Anterior cingulate cortex (tissue), 58 donors: ENCODE data around the gene ASTL.

Experiments
- DNase-seq, 58 donors: peaks; one replicate each; lab custom pipeline; 2025; lab: John Stamatoyannopoulos, UW

Gene ASTL

DNA sequence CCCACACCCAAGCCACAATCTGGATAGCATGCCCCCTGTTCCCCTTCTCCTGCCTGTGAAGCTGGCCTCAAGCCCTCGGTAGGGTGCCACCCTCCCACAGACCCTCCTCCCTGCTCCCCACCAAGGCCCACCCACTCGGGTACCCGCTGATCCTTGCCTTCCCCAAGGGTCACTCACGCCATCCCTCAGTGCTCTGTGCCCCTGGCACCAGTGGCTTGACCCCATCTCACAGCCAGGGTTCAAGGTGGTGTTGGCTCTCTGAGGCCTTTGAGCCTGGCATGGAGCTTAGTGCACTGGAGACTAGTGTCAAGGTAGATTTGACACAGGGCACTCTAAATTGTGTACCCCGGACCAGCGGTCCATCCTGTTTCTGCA is 33.8 kb downstream of the ASTL start:
- no peak for DNase-seq

DNA sequence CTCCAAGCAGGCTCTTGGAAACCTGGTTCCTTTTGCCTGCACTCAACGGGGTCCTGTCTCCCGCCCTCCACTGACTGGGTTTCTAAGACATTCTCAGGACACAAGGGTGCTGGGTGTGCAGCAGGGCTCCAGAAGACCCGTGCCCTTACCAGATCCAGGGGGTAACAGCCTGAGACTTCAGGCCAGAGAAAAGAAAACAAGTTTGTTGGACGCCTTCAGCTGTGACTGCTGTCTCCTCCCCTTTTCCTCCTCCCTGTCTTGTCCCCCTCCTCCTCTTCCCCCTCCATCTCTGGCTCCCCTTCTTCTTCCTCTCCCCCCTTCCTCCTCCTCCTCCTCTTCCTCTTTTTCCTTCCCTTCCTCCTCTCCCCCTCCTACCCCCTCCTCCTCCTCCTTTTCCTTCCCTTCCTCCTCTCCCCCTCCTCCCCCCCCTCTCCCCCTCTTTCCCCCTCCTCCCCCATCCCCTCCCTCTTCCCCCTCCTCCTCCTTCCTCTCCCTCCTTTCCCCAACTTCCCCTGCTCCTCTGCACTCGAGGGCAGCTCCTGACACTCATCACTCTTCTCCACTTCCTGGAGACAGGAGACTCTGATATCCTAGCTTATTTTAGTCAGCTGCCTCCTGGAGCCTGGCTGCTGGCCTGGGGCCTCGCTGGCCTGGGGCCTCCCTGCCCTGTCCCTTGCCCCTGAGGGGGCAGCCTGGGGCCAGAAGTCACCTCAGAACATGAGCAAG is 34.4 kb downstream of the ASTL start:
- no peak for DNase-seq

DNA sequence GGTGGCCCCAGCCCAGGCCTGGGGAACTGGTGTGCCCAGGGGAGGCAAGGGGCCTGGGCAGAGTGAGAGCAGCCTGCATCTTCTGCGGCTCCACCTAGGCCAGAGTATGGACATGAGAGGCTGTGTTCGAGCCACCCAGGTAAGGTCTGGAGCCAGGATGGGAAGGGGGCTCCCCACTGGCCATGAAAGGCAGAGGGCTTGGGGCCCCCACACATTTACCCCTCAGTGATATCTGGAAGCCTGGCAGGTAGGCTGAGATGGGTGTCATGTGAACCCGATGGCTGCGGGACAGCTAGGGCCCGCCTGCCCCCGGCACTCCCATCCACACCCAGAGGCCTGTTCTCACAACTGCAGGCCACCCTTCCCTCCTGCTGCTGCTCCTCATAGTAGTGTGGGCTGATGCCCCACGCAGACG is 35.1 kb downstream of the ASTL start:
- DNase-seq: no peak

DNA sequence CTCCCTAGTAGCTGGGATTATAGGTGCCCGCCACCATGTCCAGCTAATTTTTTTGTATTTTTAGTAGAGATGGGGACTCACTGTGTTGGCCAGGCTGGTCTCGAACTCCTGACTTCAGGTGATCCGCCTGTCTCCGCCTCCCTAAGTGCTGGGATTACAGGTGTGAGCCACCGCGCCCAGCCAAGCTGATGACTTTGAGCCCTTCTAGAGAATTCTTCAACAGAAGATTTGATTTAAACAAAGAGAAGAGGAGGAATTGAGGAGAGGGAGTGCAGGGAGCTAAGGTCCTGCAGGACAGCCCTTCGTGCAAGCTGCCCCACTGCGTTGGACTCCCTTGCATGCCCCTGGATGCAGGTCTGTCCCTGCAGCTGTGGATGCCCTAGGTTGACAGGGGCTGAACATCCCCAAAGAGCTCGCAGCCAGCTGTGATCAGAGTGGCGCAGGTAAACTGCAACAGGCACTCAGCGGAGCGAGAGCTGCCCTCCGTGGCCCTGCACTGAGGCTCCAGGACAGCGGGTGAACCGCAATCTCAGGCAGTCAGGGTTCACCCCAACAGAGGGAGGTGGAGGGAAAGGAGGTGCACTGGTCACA is 35.6 kb downstream of the ASTL start:
- DNase-seq: no peak

DNA sequence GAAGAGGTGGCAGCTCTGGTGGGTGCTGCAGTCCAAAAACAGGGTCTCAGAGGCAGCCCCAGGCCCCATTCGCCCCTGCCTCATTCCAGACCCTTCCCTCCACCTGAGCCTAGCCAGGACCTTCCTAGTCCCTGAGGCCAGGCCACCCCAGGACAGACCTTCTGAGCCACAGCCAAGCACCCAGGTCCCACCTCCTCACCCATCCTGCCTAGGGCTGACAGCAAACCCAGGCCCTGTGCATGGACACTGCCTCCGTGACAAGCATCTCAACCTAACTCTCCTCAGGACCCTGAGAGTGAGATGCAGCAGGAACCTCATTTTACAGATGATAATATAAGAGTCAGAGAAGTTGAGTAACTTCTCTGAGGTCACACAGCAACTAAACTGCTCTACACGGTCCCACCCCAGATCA is 37.4 kb downstream of the ASTL start:
- no peak for DNase-seq

DNA sequence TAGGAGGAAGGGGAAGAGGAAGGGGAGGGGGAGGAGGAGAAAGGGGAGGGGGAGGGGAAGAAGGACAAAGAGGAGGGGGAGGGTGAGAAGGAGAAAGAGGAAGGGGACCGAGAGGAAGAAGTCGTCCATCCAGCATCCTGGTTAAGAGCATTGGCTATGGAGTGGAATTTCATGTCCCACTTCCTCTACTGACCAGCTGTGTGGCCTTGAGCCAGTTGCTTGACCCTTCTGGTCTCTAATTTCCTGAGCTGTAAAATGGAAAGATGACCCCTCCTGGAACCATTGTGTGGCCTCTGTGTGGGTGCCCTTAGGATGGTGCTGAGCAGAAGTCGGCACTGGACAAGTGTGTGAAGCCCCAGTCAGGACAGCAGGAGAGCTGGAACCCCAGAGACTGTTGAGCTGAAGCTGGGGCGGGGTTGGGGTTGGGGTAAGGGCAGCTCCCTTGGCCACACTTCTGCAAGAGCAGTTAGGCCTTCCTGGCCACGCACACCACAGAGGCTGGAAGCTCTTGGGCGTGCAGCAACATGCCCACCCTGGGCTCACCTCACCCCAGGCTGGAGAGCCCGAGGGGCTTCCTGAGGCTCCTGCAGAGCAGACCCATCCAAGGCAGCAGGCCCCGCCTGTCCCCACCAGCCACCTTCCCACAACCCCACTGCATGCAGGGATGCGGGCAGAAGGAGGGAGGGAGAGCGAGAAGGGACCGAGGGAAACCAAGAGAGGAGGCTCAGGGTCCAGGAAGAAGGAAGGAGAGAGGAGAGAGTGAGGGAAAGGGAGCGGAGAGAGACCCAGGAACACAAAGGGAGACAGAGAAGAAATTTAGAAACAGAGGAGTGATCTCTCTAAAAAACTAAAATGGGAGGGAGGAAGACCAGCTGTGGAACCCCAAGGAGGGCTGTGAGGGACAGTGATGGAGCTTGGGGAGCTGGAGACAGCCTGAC is 38.2 kb downstream of the ASTL start:
- DNase-seq: no peak

DNA sequence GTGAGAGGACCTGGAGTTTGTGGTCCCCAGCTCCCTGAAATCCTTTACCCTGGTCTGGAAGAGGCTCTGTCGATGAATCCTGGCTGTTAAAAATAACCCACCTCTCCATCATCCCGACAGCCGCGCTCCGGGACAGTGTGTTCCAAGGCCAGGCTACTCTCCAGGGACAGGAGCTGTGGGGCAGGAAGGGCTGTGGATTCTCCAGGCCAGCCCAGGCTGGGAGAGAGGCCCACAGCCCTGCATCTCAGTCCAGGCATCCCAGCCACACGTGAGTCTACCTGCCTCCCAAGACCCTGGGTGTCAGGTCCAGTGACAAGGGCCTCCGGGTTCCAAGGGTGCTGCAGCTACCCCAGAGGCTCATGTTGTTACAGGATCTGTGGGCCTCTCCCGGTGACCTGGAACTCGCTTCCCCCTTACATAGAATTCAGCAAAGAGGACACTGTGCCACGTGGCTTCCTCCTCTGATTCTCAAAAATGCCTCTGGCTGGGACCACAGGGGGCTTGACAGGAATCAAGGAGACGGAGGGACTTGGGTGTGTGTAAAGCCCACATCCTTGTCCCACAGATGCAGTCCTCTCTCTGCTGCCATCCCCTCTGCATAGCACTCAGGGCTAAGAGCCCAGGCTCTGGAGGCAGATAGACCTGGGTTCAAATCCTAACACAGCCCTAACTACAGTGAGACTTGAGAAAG is 39.3 kb downstream of the ASTL start:
- no peak for DNase-seq

DNA sequence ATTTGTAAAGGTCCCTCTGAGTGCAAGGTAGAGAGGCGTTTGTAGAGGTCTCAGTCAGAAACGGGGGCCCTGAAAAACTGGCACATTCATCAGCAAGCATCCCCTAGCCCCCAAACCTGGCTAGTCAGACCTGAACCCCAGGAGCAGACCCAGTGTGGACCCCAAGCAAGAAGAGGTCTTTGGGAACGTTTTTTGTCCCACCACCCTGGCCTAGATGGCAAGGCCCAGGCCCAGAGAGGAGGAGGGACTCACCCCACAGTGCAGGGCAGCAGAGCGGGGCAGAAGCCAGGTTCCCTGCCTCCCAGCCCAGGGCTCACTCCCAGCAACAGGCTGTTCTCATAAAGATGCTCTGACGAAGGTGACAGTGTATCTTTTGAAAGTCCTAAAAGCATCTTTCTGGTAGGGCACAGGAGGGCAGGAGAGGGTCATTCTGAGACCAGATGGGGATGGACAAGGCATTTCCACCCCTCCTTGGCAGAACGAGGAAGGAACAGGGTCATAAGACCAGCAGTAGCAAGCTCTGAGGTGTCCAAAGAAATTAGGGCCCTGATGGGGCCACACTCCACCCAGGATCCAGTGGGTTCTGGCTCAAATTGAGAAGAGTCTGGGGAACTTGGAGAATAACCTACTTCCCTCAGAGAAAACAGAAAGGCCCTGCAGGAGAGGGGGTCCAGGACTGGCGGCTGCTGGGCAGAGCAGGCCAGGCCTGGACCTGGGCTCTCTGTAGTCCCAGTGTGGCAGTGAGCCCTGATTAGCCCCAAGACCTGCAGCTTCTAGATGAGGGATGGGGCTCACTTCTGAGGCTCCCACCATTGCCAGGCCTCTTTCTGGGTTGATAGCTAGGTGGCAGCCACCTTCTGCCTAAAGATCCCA is 40.1 kb downstream of the ASTL start:
- DNase-seq: no peak

DNA sequence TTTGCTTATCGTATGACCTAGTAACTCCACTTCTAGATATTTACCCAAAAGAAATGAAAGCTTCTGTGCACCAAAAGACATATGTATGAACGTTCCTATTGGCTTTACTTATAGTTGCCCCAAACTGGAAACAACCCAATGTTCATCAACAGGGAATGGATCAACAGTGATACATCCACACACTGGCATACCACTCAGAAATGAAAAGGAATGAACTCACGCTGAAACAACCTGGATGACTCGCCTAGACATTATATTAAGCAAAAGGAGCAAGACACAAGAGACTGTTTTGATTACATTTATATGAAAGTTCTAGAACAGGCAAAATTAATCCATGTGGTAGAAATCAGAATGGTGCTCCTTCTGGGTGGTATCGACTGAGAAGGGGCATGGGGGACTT is 40.9 kb downstream of the ASTL start:
- DNase-seq: no peak

DNA sequence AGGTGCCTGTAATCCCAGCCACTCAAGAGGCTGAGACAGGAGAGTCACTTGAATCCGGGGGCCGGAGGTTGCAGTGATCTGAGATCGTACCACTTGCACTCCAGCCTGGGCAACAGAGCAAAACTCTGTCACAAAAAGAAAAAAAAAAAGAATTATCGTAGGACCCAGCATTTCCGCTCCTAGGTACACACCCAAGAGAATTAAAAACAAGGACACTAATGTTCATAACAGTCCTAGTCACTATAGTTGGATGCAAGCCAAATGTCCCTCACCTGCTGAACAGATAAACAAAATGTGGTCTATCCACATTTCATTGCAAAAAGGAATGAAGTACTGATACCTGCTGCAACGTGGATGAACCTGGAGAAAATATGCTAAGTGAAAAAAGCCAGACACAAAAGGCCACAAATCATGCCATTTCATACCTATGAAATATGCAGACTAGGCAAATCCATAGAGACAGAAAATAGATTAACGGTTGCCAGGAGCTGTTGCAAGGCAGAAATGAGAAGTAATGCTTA is 43.1 kb downstream of the ASTL start:
- no peak for DNase-seq

DNA sequence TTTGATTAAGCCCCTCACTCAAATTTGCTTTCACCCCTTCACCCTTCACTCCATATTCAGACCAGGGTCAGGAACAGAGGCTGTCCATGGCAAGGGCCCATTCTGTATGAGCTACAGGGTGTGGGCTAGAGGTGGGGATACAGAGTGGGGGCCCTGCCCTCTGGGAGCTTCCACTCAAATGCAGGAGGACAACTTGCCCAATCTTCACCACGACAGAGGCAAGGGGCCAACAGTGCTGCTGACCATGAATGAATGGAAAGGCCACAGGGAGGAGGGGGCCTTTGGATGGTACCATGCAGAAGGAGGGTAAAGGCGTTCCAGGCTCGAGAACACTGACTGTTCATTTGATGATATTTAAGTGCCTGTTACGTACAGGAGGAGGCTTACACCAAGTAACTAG is 44.8 kb downstream of the ASTL start:
- DNase-seq: no peak

DNA sequence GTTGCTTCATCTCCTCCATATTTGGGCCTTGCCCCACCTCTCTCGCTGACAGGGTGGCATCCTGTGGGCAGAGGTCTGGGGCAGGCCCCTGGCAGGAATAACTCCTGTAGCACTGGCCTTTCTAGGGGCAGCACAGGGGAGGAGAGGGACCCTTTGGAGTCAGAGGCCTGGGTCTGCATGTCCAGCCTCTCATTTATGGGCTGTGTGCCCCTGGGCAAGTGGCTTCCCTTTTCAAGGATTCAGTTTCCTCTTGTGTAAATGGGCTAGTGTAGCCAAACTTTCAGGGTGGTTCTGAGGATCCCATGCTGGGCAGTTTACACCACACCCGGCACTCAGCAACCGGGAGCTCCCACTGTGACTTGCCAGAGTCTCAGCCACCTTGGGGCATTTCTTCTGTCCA is 45.4 kb downstream of the ASTL start:
- DNase-seq: no peak

DNA sequence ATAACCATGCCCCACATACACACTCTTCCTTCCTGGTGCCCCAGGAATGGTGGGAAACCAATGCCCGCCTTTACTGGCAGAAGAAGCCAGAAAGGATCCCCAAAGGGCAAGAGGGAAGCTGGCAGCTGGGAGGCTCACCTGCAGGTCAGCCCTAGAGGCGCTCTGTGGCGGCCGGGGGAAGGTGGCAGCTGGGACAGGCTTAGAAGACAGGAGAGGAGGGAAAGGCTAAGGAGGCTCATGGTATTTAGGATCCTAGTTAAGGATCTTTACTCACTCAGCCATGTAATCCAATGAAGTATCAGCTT is 45.8 kb downstream of the ASTL start:
- DNase-seq: no peak

DNA sequence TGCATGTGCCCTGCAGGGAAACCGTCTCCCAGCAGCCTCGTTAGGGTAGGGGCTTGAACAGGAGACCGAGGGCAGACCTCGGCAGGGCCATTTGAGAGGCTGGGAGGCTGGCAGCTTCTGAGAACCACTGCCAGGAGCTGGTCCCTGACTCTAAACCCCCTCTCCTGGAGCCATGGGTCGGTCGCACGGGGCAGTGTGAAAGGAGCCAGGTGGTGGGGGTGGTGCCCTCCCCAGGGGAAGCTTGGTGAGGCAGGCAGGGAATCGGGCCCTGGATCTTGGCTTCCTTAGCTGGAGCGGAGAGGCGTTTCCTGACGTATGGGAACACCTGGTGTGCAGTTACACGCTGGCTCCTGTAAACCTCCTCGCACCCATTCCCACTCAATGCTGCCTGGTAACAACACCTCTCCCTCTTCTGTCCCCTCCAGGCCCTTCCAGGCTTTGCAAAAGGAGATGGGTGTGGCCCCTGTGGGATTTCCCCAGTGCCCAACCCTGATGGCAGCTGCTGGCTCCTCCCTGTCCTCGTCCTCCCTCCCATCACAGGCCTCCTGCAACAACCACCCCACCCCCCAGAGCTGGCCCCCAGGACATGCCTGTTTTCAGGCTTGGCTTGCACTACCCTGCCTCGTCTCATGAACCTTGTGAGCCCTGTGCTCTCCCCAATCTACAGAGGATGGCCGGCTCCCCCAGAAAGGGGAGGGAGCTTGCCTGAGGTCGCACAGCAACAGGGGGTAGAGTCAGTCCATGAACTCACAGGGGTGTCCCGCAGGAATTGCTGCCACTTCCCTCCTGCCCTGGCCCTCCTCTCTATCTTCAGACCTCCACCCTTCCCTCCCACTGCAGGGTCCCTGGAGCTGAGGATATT is 46.4 kb downstream of the ASTL start:
- no peak for DNase-seq

DNA sequence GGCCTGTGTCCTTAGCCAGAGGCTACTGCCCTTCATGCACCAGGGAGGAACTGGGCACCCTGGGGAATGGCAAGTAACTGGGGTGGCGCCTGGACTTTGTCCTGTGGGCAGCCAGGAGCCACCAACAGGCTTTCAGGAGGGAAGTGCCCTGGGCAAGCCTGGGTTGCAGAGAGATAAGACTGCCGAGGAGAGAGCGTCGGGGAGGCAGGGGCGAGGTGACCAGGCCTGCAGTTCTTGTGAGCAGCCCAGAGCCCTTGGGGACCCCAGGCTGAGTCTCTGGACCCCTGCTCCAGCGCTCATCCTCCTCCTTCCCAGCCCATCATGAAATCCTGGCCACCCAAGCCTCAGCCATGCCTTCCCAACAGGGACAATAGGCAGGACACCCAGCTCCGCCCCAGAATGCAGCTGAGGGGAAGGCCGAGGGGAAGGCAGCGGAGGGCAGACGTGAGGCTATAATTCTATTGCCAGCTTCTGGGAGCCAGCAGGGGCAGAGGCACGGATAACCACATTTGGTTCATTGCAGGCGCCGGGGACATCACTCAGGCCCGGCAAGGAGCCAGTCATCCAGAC is 47.1 kb downstream of the ASTL start:
- DNase-seq: no peak

DNA sequence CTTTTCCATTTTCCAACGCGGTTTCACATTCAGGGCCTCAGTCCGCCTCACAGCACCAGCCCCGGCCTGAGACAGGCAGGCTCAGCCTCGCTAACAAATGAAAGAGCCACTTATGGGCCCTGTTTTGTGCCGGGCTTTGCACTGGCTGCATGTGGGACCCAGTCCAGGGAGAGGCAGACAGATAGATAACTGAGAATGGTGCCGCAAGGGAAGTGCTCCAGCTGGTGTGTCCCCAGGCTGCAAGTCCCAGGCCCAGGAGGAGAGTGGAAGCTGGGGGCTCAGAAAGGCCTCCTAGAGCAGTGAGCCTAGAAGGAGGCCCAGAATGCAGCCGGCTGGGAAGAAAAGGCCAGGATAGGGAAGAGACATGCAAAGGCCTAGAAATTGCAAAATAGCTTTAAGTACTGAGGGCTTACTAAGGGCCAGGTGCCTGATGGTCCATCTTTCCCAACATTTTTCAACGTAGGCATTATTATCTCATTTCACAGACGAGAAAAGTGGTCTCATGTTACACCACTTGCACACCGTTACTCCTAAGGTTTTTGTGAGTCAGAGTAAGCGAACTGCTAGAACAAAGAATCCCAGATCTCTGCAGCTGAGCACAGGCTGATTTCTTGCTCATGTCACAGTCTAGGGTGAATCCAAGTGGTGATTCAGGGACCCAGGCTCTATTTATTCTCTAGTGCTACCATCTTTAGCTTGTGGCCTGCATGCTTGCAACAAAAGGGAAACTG is 47.9 kb downstream of the ASTL start:
- peak in 13 of 58 donors; percentile 15 to 54 (median 32) for DNase-seq

DNA sequence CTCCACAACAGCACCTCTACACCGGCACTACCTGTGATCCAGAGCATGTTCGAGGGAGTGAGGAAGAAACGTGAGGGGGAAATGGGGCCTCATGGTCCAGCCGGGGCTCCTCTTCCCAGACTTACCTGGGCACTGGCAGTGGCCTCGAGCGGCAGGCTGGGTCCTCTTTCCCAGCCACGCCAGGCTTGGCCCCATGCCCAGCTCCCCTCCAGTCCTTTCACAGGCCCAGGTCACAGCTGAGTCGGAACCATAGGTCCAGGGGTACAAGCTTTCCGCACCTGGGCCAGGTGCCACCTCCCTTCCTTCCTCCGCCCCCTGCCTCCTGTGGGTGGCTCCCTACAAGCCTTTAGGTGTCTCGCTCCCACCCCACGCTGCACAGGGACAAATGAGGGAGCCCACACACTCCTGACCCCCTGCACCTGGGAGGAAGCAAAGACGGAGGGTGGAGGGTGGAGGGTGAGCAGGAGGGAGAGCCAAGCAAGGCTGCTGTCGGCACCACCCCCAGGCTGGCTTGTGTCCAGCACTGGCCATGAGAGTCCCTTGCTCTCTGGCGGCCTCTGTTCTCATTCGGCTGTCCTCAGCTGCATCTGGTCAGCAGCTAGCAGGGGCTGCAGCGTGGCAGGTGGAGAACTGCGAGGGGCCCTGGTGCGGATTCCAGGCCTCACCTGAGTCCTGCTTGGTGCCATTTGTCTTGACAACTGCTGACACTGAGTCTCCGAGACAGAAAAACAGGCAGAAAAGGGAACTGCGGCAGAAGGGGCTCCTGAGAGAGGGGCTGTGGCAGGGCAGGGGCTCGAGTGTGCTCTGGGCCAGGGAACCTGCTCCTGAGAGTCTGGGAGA is 48.7 kb downstream of the ASTL start:
- peak in 13 of 58 donors; percentile 9 to 47 (median 19) for DNase-seq
